DMS114 treated with DMSO at 0.1 percent for 48 hours (cell line): ENCODE results near the gene KLF6.
"Not testable (repeated sequence)": the region's sequence is repeated elsewhere in the genome, so short reads cannot be mapped to it uniquely, and the experiment has no call there.

Source experiments
- DNase-seq: peaks from one replicate; lab custom pipeline; 2025; ENCODE audit not compliant: unreplicated experiment; lab: John Stamatoyannopoulos, UW

KLF6 gene

GRCh38 chr10:3735175-3735574, 49.8 kb downstream of the KLF6 start:
- DNase-seq = no peak

GRCh38 chr10:3734111-3734510, 50.9 kb downstream of the KLF6 start:
- no peak for DNase-seq

GRCh38 chr10:3732183-3732582, 52.8 kb downstream of the KLF6 start:
- DNase-seq = not testable (repeated sequence)

GRCh38 chr10:3729397-3729976, 55.5 kb downstream of the KLF6 start:
- DNase-seq = no peak

GRCh38 chr10:3728563-3728962, 56.4 kb downstream of the KLF6 start:
- DNase-seq = no peak

- DNase-seq = no peak
Observed at GRCh38 chr10:3727268-3727667, 57.7 kb downstream of the KLF6 start.
